Spleen (tissue), 11 donors: ENCODE results near the gene PPEF1. TPM values are rescaled to one million over a fixed set of nuclear protein-coding genes. Genes with fewer than 3 reads are reported as not detected.

Experiments
- DNase-seq: peaks from one replicate; pipeline ENCODE4 v3.0.0-alpha.2; 2020
- H3K27ac ChIP-seq, 8 donors: fragments of 200-600 bp; sonication (generic) in 7 of 8; 1 replicate in 4 of 8; 2 replicates in 4 of 8; pipeline versions ENCODE4 v1.5.0 to v1.8.0; 2016 to 2021; ENCODE audit warnings: inconsistent platforms in 4 of 8, mild to moderate bottlenecking in 4 of 8, moderate library complexity in 1 of 8
- H3K27me3 ChIP-seq, 7 donors: fragments of 200-600 bp; sonication (generic) in 6 of 7; replicated peaks in 1 of 7; 1 replicate in 4 of 7; 2 replicates in 3 of 7; pipeline versions ENCODE4 v1.5.0 to v1.8.0; 2016 to 2021; ENCODE audit warnings: inconsistent platforms in 3 of 7, mild to moderate bottlenecking in 1 of 7
- H3K36me3 ChIP-seq, 6 donors: fragments of 200-600 bp; sonication (generic) in 5 of 6; 1 replicate in 4 of 6; 2 replicates in 2 of 6; pipeline versions ENCODE4 v1.5.0 to v1.8.0; 2016 to 2021; ENCODE audit warnings: inconsistent platforms in 2 of 6
- H3K4me1 ChIP-seq, 6 donors: fragments of 200-600 bp; sonication (generic) in 5 of 6; 1 replicate in 3 of 6; 2 replicates in 3 of 6; pipeline versions ENCODE4 v1.5.0 to v1.8.0; 2016 to 2021; ENCODE audit warnings: inconsistent platforms in 3 of 6
- H3K4me3 ChIP-seq, 8 donors: fragments of 200-600 bp; sonication (generic) in 7 of 8; 1 replicate in 4 of 8; 2 replicates in 4 of 8; pipeline versions ENCODE4 v1.5.0 to v1.8.0; 2016 to 2021; ENCODE audit warnings: inconsistent platforms in 4 of 8, mild to moderate bottlenecking in 4 of 8, moderate library complexity in 2 of 8
- H3K9me3 ChIP-seq, 8 donors: fragments of 200-600 bp; sonication (generic) in 7 of 8; 1 replicate in 4 of 8; 2 replicates in 4 of 8; pipeline versions ENCODE4 v1.5.0 to v1.8.0; 2016 to 2021; ENCODE audit warnings: inconsistent platforms in 4 of 8
- CTCF ChIP-seq, 11 experiments: fragments of 200-600 bp in 7 of 11; fragments of 450-650 bp in 4 of 11; sonication (generic) in 4 of 11; IDR thresholded peaks in 8 of 11; conservative IDR thresholded peaks in 3 of 11; 1 replicate in 7 of 11; 2 replicates in 4 of 11; pipeline versions ENCODE4 v1.4.0 to v1.8.0; 2016 to 2021; ENCODE audit warnings: antibody characterized with exemption in 11 of 11, inconsistent platforms in 4 of 11, mild to moderate bottlenecking in 1 of 11
- POLR2A ChIP-seq, 3 donors: fragments of 450-650 bp; IDR thresholded peaks; one replicate each; pipeline ENCODE4 v1.5.1; 2017; ENCODE audit warnings: antibody characterized with exemption in 3 of 3, mild to moderate bottlenecking in 1 of 3
- POLR2AphosphoS5 ChIP-seq, 3 donors: sonication (generic); formaldehyde crosslinking; IDR thresholded peaks; one replicate each; pipeline ENCODE4 v1.5.1; 2017; ENCODE audit warnings: antibody characterized with exemption in 3 of 3
- WGBS, 5 donors: extraction: QIAGEN DNeasy Blood & Tissue Kit in 3 of 5; methylation state at CpG; one replicate each; pipeline versions ENCODE4 v1.1.5 to v1.1.7; 2013 to 2018; 5-methylcytosine and 5-hydroxymethylcytosine counted together
- intact Hi-C: fragments of 100-400 bp; cut with DNase I; formaldehyde crosslinking; loops from one replicate; pipeline ENCODE4 v1.15.0; 2023; ENCODE audit warnings: low total_unique reads
- polyA plus RNA-seq, 3 donors: library from polyadenylated mRNA; stranded (reverse); fragments of 200-250 nt; gene quantifications; one replicate each; pipeline ENCODE4 v1.2.1, GENCODE V29; 2013
- total RNA-seq, 7 donors: library from RNA; depleted of rRNA in 3 of 7; stranded (reverse); fragments of >200 nt in 3 of 7; fragmentation: NEBNext Ultra II Directional in 4 of 7; extraction: Animal tissue kit (Norgen Biotek cat#: 25700) in 4 of 7; gene quantifications; one replicate each; pipeline versions ENCODE4 v1.1.0 to v1.2.1, GENCODE V29; 2016 to 2021
- donor health status: healthy with polysubstance abuse.
- donor health status: DM: no; HTN: no; CAD: no; lungs with moderate emphysema.
- donor health status: DM: no; HTN: no; CAD: no.
- donor health status: Bipolar disorder and iron deficiency.
- donor health status: healthy.
- donor health status: DM: no; HTN: no; CAD: no.
- donor health status: DM: yes; HTN: yes; CAD: no.

The PPEF1 gene
- total and polyA plus RNA-seq, 10 donors: 0.10 to 2.7 (median 0.41) TPM; not detected in 4

GRCh38 chrX:18871161-18871890 is 163.9 kb downstream of the PPEF1 start:
- H3K36me3 ChIP-seq: no peaks in the 10 kb centered on the region
- TF ChIP-seq POLR2AphosphoS5 (IDR thresholded peaks at IDR 0.05) (no peak), POLR2A (IDR thresholded peaks at IDR 0.05) (no peak), CTCF (IDR thresholded peaks at IDR 0.05 in 8 of 11, conservative IDR thresholded peaks at IDR 0.05 in 3 of 11) (no peak)
- H3K4me1 ChIP-seq: no peaks in the 10 kb centered on the region
- H3K27ac ChIP-seq: no peak overlapping the region
- H3K27me3 ChIP-seq: peaks cover 0 to 3% (median 0%) of the 10 kb centered on the region in 7 donors
- intact Hi-C loops: no loop called here
- no peak overlapping the region for H3K4me3 ChIP-seq
- no peak for DNase-seq
- H3K9me3 ChIP-seq: no peaks in the 10 kb centered on the region
- 80 to 86% (median 80%) methylated on average over 8 to 10 of the region's 10 CpGs for WGBS, 5 donors

GRCh38 chrX:18871970-18872369 is 164.5 kb downstream of the PPEF1 start:
- H3K4me3 ChIP-seq: no peak overlapping the region
- no peaks in the 10 kb centered on the region for H3K4me1 ChIP-seq
- H3K9me3 ChIP-seq: no peaks in the 10 kb centered on the region
- 72 to 94% (median 79%) methylated on average over 5 to 12 of the region's 12 CpGs for WGBS, 5 donors
- TF ChIP-seq POLR2A (IDR thresholded peaks at IDR 0.05): no peak
- no peak for TF ChIP-seq CTCF (IDR thresholded peaks at IDR 0.05 in 8 of 11, conservative IDR thresholded peaks at IDR 0.05 in 3 of 11)
- no peak for TF ChIP-seq POLR2AphosphoS5 (IDR thresholded peaks at IDR 0.05)
- no peak for DNase-seq
- no peaks in the 10 kb centered on the region for H3K36me3 ChIP-seq
- peaks cover 0 to 4% (median 0%) of the 10 kb centered on the region in 7 donors for H3K27me3 ChIP-seq
- no peak overlapping the region for H3K27ac ChIP-seq
- intact Hi-C loops: no loop called here

GRCh38 chrX:18872621-18873020 is 165.2 kb downstream of the PPEF1 start:
- Histone ChIP-seq H3K4me3 (no peak overlapping the region), H3K4me1 (no peaks in the 10 kb centered on the region), H3K27ac (no peak overlapping the region), H3K9me3 (no peaks in the 10 kb centered on the region), H3K27me3 (peaks cover 0 to 10% (median 0%) of the 10 kb centered on the region in 7 donors), H3K36me3 (no peaks in the 10 kb centered on the region)
- TF ChIP-seq CTCF (IDR thresholded peaks at IDR 0.05 in 8 of 11, conservative IDR thresholded peaks at IDR 0.05 in 3 of 11) (no peak), POLR2A (IDR thresholded peaks at IDR 0.05) (no peak), POLR2AphosphoS5 (IDR thresholded peaks at IDR 0.05) (no peak)
- intact Hi-C loops: no loop called here
- DNase-seq: peak; percentile 51
- 88 to 95% (median 95%) methylated on average over 2 to 8 of the region's 8 CpGs for WGBS, 5 donors

- Histone ChIP-seq H3K4me3 (no peak overlapping the region), H3K36me3 (no peaks in the 10 kb centered on the region), H3K27me3 (peaks cover 0 to 10% (median 0%) of the 10 kb centered on the region in 7 donors), H3K4me1 (no peaks in the 10 kb centered on the region), H3K27ac (no peak overlapping the region), H3K9me3 (no peaks in the 10 kb centered on the region)
- intact Hi-C loops: no loop called here
- peak; percentile 68 for DNase-seq
- TF ChIP-seq POLR2A (IDR thresholded peaks at IDR 0.05) (no peak), CTCF (IDR thresholded peaks at IDR 0.05 in 8 of 11, conservative IDR thresholded peaks at IDR 0.05 in 3 of 11) (no peak), POLR2AphosphoS5 (IDR thresholded peaks at IDR 0.05) (no peak)
- WGBS, 5 donors: 75 to 90% (median 82%) methylated on average over 15 to 27 of the region's 27 CpGs
Measured at GRCh38 chrX:18873189-18873791, 165.8 kb downstream of the PPEF1 start.
